BE2C (cell line): ENCODE data around the gene SP6.

Source experiments
- DNase-seq: peaks from one replicate; pipeline ENCODE4 v3.0.0-alpha.2; 2020
- H3K27me3 ChIP-seq: fragments of 250-450 bp; sonication (Bioruptor Pico); 2 replicates; pipeline ENCODE4 v1.5.1; 2020; ENCODE audit warnings: mild to moderate bottlenecking
- H3K36me3 ChIP-seq: fragments of 250-450 bp; sonication (Bioruptor Pico); 2 replicates; pipeline ENCODE4 v1.5.1; 2020; ENCODE audit warnings: mild to moderate bottlenecking
- H3K4me1 ChIP-seq: fragments of 250-450 bp; sonication (Bioruptor Pico); 2 replicates; pipeline ENCODE4 v1.5.1; 2020
- H3K4me3 ChIP-seq: 2 replicates; pipeline ENCODE4 v1.5.1; 2011; ENCODE audit warnings: low read depth, low read length
- H3K9me3 ChIP-seq: fragments of 250-450 bp; sonication (Bioruptor Pico); 2 replicates; pipeline ENCODE4 v1.5.1; 2020
- CTCF ChIP-seq: IDR thresholded peaks from 2 replicates; pipeline ENCODE4 v1.5.1; 2012; ENCODE audit warnings: mild to moderate bottlenecking, low read depth, low read length

SP6 gene

GRCh38 chr17:47862621-47863440, 11.9 kb upstream of the SP6 start:
- Histone ChIP-seq H3K4me3 (no peak overlapping the region), H3K36me3 (no peaks in the 10 kb centered on the region), H3K27me3 (peaks cover 71% of the 10 kb centered on the region), H3K4me1 (no peaks in the 10 kb centered on the region; the same call in none of the 2 replicates), H3K9me3 (no peaks in the 10 kb centered on the region)
- DNase-seq, result no peak
- no peak for TF ChIP-seq CTCF

GRCh38 chr17:47860386-47860785, 9.4 kb upstream of the SP6 start:
- Histone ChIP-seq H3K36me3 (no peaks in the 10 kb centered on the region), H3K4me1 (no peaks in the 10 kb centered on the region; the same call in 1 of the 2 replicates), H3K4me3 (no peak overlapping the region), H3K9me3 (no peaks in the 10 kb centered on the region), H3K27me3 (peaks cover 69% of the 10 kb centered on the region)
- no peak for DNase-seq
- TF ChIP-seq CTCF, result no peak

- Histone ChIP-seq H3K4me3 (no peak overlapping the region), H3K27me3 (peaks cover 87% of the 10 kb centered on the region), H3K36me3 (no peaks in the 10 kb centered on the region), H3K4me1 (no peaks in the 10 kb centered on the region; the same call in 1 of the 2 replicates), H3K9me3 (no peaks in the 10 kb centered on the region)
- no peak for DNase-seq
- TF ChIP-seq CTCF, result no peak
Measured at GRCh38 chr17:47857551-47858455, 6.8 kb upstream of the SP6 start.

- DNase-seq, result no peak
- Histone ChIP-seq H3K4me3 (no peak overlapping the region), H3K4me1 (no peaks in the 10 kb centered on the region; the same call in 1 of the 2 replicates), H3K36me3 (no peaks in the 10 kb centered on the region), H3K9me3 (no peaks in the 10 kb centered on the region), H3K27me3 (peaks cover 94% of the 10 kb centered on the region)
- no peak for TF ChIP-seq CTCF
Measured at GRCh38 chr17:47856830-47857229, 5.9 kb upstream of the SP6 start.

GRCh38 chr17:47855737-47856136, 4.8 kb upstream of the SP6 start:
- H3K9me3 ChIP-seq, result no peaks in the 10 kb centered on the region
- no peak overlapping the region for H3K4me3 ChIP-seq
- no peak for TF ChIP-seq CTCF
- peaks cover 95% of the 10 kb centered on the region for H3K27me3 ChIP-seq
- no peaks in the 10 kb centered on the region for H3K36me3 ChIP-seq
- H3K4me1 ChIP-seq, result no peaks in the 10 kb centered on the region; the same call in 1 of the 2 replicates
- DNase-seq, result no peak
